Gastroesophageal sphincter (tissue), 3 donors: ENCODE results near the gene DCAF8.

Experiments used
- EP300 ChIP-seq: sonication (generic); formaldehyde crosslinking; IDR thresholded peaks from one replicate; pipeline ENCODE4 v1.6.1; 2017; ENCODE audit warnings: antibody characterized with exemption, mild to moderate bottlenecking
- POLR2AphosphoS5 ChIP-seq: sonication (generic); formaldehyde crosslinking; IDR thresholded peaks from one replicate; pipeline ENCODE4 v1.6.1; 2017; ENCODE audit warnings: antibody characterized with exemption
- TF ChIP-seq, protein P1 (sequence below), 4 experiments: fragments of 200-600 bp in 2 of 4; fragments of 450-650 bp in 2 of 4; sonication (generic) in 1 of 4; IDR thresholded peaks; one replicate each; pipeline ENCODE4 v1.5.1; 2017 to 2019; ENCODE audit warnings: antibody characterized with exemption in 4 of 4, mild to moderate bottlenecking in 2 of 4, moderate library complexity in 2 of 4

DNA sequence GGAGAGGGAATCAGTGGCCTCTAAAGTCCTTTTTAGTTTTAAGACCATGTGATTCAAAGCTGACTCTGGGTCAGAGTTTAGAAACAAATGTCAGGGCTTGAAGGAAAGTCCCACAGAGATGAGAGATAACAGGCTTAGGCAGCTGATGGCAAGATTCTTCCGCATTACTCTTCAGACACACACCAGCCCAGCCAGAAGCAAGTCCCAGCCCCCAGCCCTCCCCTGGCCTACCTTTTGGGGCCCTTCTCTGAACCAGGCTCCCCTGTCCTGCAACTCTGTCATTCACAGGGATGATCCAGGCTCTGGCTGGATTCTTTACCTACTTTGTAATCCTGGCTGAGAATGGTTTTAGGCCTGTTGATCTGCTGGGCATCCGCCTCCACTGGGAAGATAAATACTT is 85.1 kb downstream of the DCAF8 start:
- no peak for TF ChIP-seq EP300
- TF ChIP-seq POLR2AphosphoS5: no peak
- TF ChIP-seq, protein P1, sequence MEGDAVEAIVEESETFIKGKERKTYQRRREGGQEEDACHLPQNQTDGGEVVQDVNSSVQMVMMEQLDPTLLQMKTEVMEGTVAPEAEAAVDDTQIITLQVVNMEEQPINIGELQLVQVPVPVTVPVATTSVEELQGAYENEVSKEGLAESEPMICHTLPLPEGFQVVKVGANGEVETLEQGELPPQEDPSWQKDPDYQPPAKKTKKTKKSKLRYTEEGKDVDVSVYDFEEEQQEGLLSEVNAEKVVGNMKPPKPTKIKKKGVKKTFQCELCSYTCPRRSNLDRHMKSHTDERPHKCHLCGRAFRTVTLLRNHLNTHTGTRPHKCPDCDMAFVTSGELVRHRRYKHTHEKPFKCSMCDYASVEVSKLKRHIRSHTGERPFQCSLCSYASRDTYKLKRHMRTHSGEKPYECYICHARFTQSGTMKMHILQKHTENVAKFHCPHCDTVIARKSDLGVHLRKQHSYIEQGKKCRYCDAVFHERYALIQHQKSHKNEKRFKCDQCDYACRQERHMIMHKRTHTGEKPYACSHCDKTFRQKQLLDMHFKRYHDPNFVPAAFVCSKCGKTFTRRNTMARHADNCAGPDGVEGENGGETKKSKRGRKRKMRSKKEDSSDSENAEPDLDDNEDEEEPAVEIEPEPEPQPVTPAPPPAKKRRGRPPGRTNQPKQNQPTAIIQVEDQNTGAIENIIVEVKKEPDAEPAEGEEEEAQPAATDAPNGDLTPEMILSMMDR (IDR thresholded peaks at IDR 0.05): no peak
